ENCODE results near the gene NFIB. TPM values are rescaled to one million over a fixed set of nuclear protein-coding genes. Genes with fewer than 3 reads are reported as not detected.

Gene NFIB
- total RNA-seq, 2 experiments from 2014 or later, result not detected

GRCh38 chr9:14193328-14193990 lies 120.5 kb downstream of the NFIB start:
- CTCF ChIA-PET, result no interaction called here
- no peak overlapping the region for H3K27ac Mint-ChIP-seq
- no peak for TF ChIP-seq CTCF (IDR thresholded peaks at IDR 0.05)
- DNase-seq (no peak), ATAC-seq (no peak)
- POLR2A ChIA-PET, result no interaction called here
- intact Hi-C loops (cut with micrococcal nuclease), result no loop called here
- no peaks in the 10 kb centered on the region for H3K36me3 Mint-ChIP-seq (ENCODE audit: low read depth)
- H3K4me1 Mint-ChIP-seq (ENCODE audit: low read depth), result no peaks in the 10 kb centered on the region
- H3K9me3 Mint-ChIP-seq, result no peaks in the 10 kb centered on the region
- H3K27me3 Mint-ChIP-seq, result no peaks in the 10 kb centered on the region
- H3K4me3 Mint-ChIP-seq, result no peak overlapping the region

GRCh38 chr9:14192556-14192955 lies 121.4 kb downstream of the NFIB start:
- Mint-ChIP-seq H3K9me3 (no peaks in the 10 kb centered on the region), H3K27ac (no peak overlapping the region), H3K4me1 (ENCODE audit: low read depth) (no peaks in the 10 kb centered on the region), H3K4me3 (no peak overlapping the region), H3K36me3 (ENCODE audit: low read depth) (no peaks in the 10 kb centered on the region), H3K27me3 (no peaks in the 10 kb centered on the region)
- ChIA-PET CTCF (no interaction called here), POLR2A (no interaction called here)
- DNase-seq, result no peak
- no peak for TF ChIP-seq CTCF (IDR thresholded peaks at IDR 0.05)
- intact Hi-C loops (cut with micrococcal nuclease), result no loop called here
- ATAC-seq, result no peak

DNA sequence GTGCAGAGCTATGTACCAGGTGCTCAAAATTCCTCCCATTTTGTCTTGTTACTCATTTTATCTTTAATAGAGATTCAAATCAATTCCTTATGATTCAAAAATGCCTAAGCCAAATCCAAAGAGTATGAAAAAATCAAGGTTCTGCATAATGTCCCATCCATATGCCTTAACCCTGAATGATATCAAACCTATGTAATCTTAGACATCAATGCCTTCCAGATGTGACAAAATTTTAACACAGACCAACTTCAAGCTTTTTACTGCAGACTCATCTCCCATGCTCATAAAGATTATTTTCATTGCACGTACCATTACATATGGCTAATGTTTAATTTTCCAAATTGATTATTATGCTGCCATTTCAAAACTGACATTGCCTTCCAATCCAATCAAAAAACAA lies 122.4 kb downstream of the NFIB start:
- no peaks in the 10 kb centered on the region for H3K9me3 Mint-ChIP-seq
- DNase-seq (no peak), ATAC-seq (no peak)
- no peaks in the 10 kb centered on the region for H3K27me3 Mint-ChIP-seq
- no peaks in the 10 kb centered on the region for H3K36me3 Mint-ChIP-seq (ENCODE audit: low read depth)
- H3K4me1 Mint-ChIP-seq (ENCODE audit: low read depth), result no peaks in the 10 kb centered on the region
- intact Hi-C loops (cut with micrococcal nuclease), result no loop called here
- H3K4me3 Mint-ChIP-seq, result no peak overlapping the region
- POLR2A ChIA-PET, result no interaction called here
- CTCF ChIA-PET, result no interaction called here
- no peak for TF ChIP-seq CTCF (IDR thresholded peaks at IDR 0.05)
- no peak overlapping the region for H3K27ac Mint-ChIP-seq

DNA sequence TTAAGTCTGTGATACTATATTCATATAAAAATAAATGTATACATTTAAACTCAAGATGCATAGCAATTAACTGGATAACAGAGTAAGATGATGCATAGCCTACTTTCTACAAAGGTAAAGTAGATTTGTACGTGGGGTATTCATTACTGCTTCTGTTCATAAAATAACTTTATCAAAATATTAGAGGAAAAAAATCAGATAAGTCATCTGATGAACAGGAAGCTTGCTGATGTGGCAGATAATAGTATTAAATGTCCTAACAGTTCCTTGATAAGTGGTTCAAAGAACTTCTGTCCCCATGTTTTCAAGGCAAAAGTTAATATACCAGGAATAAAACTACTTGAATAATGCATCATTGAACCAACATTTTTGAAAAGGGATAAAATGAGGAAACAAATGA lies 123.7 kb downstream of the NFIB start:
- ChIA-PET CTCF (no interaction called here), POLR2A (no interaction called here)
- no peaks in the 10 kb centered on the region for H3K27me3 Mint-ChIP-seq
- H3K36me3 Mint-ChIP-seq (ENCODE audit: low read depth), result no peaks in the 10 kb centered on the region
- H3K4me1 Mint-ChIP-seq (ENCODE audit: low read depth), result no peaks in the 10 kb centered on the region
- no peak overlapping the region for H3K4me3 Mint-ChIP-seq
- ATAC-seq (no peak), DNase-seq (no peak)
- TF ChIP-seq CTCF (IDR thresholded peaks at IDR 0.05), result no peak
- H3K27ac Mint-ChIP-seq, result no peak overlapping the region
- H3K9me3 Mint-ChIP-seq, result no peaks in the 10 kb centered on the region
- intact Hi-C loops (cut with micrococcal nuclease), result no loop called here

GRCh38 chr9:14189578-14189977 lies 124.4 kb downstream of the NFIB start:
- Mint-ChIP-seq H3K27ac (no peak overlapping the region), H3K36me3 (ENCODE audit: low read depth) (no peaks in the 10 kb centered on the region), H3K4me1 (ENCODE audit: low read depth) (no peaks in the 10 kb centered on the region), H3K27me3 (no peaks in the 10 kb centered on the region), H3K9me3 (no peaks in the 10 kb centered on the region), H3K4me3 (no peak overlapping the region)
- no peak for ATAC-seq
- intact Hi-C loops (cut with micrococcal nuclease), result no loop called here
- CTCF ChIA-PET, result no interaction called here
- no peak for DNase-seq
- POLR2A ChIA-PET, result no interaction called here
- TF ChIP-seq CTCF (IDR thresholded peaks at IDR 0.05), result no peak
